Astrocyte (in vitro differentiated cells and primary cell): Measurements from ENCODE around the gene DENND5B.

Source experiments
- EZH2 ChIP-seq: IDR thresholded peaks from 2 replicates; pipeline ENCODE4 v1.6.1; 2012; ENCODE audit warnings: mild to moderate bottlenecking, low read length, inconsistent platforms; ENCODE audit not compliant: insufficient read depth
- TF ChIP-seq, protein P1 (sequence below): IDR thresholded peaks from 2 replicates; pipeline ENCODE4 v1.5.1; 2011; ENCODE audit warnings: low read depth, mild to moderate bottlenecking, inconsistent platforms, low read length, moderate library complexity; ENCODE audit not compliant: insufficient read depth

DNA sequence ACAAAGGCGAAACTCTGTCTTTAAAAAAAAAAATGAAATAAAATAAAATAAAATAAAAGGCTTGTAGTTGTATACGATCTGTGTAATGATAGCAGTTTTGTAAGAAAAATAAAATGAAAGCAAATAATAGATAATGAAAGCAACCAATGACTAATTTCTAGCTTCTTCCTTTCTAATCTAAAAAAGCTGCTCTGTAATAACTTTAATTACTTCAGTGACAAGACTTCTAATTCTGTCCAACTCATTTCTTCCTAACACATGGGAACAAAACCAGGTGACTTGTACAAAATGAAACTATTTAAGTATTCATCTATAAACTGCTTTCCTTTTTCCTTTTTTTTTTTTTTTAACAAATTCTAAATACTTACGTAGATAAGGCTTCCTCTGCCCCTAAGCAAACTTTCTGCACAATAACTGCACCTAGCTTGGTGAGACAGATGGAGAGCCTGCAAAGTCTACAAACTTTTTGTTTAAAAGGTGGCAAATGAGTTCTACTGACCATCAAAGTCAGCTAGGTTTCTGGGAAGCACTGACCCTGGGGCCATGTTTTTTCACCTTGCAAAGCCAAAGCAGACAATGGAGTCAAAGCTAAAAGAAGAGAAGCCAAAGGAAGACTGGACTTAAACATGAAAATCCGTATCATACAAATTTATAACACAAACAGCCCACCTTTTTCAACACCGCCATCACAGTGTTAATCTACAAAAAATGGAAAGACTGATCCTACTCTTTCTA lies 28.2 kb downstream of the DENND5B start:
- TF ChIP-seq, protein P1, sequence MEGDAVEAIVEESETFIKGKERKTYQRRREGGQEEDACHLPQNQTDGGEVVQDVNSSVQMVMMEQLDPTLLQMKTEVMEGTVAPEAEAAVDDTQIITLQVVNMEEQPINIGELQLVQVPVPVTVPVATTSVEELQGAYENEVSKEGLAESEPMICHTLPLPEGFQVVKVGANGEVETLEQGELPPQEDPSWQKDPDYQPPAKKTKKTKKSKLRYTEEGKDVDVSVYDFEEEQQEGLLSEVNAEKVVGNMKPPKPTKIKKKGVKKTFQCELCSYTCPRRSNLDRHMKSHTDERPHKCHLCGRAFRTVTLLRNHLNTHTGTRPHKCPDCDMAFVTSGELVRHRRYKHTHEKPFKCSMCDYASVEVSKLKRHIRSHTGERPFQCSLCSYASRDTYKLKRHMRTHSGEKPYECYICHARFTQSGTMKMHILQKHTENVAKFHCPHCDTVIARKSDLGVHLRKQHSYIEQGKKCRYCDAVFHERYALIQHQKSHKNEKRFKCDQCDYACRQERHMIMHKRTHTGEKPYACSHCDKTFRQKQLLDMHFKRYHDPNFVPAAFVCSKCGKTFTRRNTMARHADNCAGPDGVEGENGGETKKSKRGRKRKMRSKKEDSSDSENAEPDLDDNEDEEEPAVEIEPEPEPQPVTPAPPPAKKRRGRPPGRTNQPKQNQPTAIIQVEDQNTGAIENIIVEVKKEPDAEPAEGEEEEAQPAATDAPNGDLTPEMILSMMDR: no peak
- no peak for TF ChIP-seq EZH2
